Vagina (tissue), 2 donors: ENCODE results near the gene NUDT14.

Experiments used
- CTCF ChIP-seq, 3 experiments: fragments of 450-650 bp in 2 of 3; fragments of 200-600 bp in 1 of 3; sonication (generic) in 1 of 3; IDR thresholded peaks; one replicate each; pipeline ENCODE4 v1.5.1; 2017 to 2019; ENCODE audit warnings: antibody characterized with exemption in 3 of 3, mild to moderate bottlenecking in 2 of 3, moderate library complexity in 2 of 3
- POLR2A ChIP-seq, 2 donors: fragments of 450-650 bp; IDR thresholded peaks; one replicate each; pipeline ENCODE4 v1.6.1; 2017; ENCODE audit warnings: antibody characterized with exemption in 2 of 2, mild to moderate bottlenecking in 2 of 2, moderate library complexity in 2 of 2

GRCh38 chr14:105185001-105185400 is 3.9 kb upstream of the NUDT14 start:
- TF ChIP-seq CTCF (IDR thresholded peaks at IDR 0.05) (no peak), POLR2A (IDR thresholded peaks at IDR 0.05) (no peak)
